Ovary (tissue), 9 donors: ENCODE measurements around the gene CDK16. TPM values are rescaled to one million over a fixed set of nuclear protein-coding genes. Genes with fewer than 3 reads are reported as not detected.

ENCODE experiments used
- DNase-seq, 5 donors: peaks; one replicate each; pipeline ENCODE4 v3.0.0-alpha.2; 2019 to 2020
- H3K27ac ChIP-seq, 2 donors: fragments of 200-600 bp; one replicate each; pipeline versions ENCODE4 v1.5.1 to v1.8.0; 2019 to 2022
- H3K27me3 ChIP-seq: fragments of 200-600 bp; one replicate; pipeline ENCODE4 v1.8.0; 2022
- H3K36me3 ChIP-seq: fragments of 200-600 bp; sonication (generic); one replicate; pipeline ENCODE4 v1.5.1; 2019
- H3K4me1 ChIP-seq: one replicate; pipeline ENCODE4 v1.8.1; 2013; ENCODE audit warnings: mild to moderate bottlenecking, moderate library complexity; ENCODE audit not compliant: insufficient read depth
- H3K4me3 ChIP-seq: fragments of 200-600 bp; sonication (generic); one replicate; pipeline ENCODE4 v1.5.1; 2017
- H3K9me3 ChIP-seq, 2 donors: fragments of 200-600 bp in 1 of 2; sonication (generic) in 1 of 2; one replicate each; pipeline versions ENCODE4 v1.5.1 to v1.8.1; 2013 to 2019; ENCODE audit warnings: mild to moderate bottlenecking in 1 of 2, moderate library complexity in 1 of 2
- CTCF ChIP-seq, 3 donors: fragments of 450-650 bp in 2 of 3; fragments of 200-600 bp in 1 of 3; IDR thresholded peaks; one replicate each; pipeline versions ENCODE4 v1.5.1 to v1.8.0; 2016 to 2022; ENCODE audit warnings: antibody characterized with exemption in 3 of 3, mild to moderate bottlenecking in 1 of 3
- EP300 ChIP-seq: sonication (generic); formaldehyde crosslinking; IDR thresholded peaks from one replicate; pipeline ENCODE4 v1.6.1; 2017; ENCODE audit warnings: antibody characterized with exemption
- POLR2A ChIP-seq: fragments of 450-650 bp; IDR thresholded peaks from one replicate; pipeline ENCODE4 v1.6.1; 2017; ENCODE audit warnings: antibody characterized with exemption, mild to moderate bottlenecking, moderate library complexity
- WGBS, 3 donors: extraction: QIAGEN DNeasy Blood & Tissue Kit in 1 of 3; methylation state at CpG; one replicate each; pipeline versions ENCODE4 v1.1.5 to v1.1.7; 2013 to 2017; 5-methylcytosine and 5-hydroxymethylcytosine counted together
- intact Hi-C, 4 donors: fragments of 100-400 bp; cut with DNase I; formaldehyde crosslinking; loops; one replicate each; pipeline versions ENCODE4 v1.11.0 to v1.15.1; 2022 to 2023
- polyA plus RNA-seq, 2 donors: library from polyadenylated mRNA; stranded (reverse); fragments of 200-250 nt in 1 of 2; fragments of 350-450 nt in 1 of 2; fragmentation: Illumina TruSeq in 1 of 2; extraction: RNeasy Lipid Tissue Mini Kit (QIAGEN cat#74804) in 1 of 2; gene quantifications; one replicate each; pipeline ENCODE4 v1.2.3, GENCODE V29; 2013 to 2014
- total RNA-seq, 7 donors: library from RNA; depleted of rRNA in 2 of 7; stranded (reverse); fragments of >200 nt in 2 of 7; fragmentation: NEBNext Ultra II Directional in 3 of 7; extraction: Animal tissue kit (Norgen Biotek cat#: 25700) in 3 of 7; gene quantifications; one replicate each; pipeline versions ENCODE4 v1.1.0 to v1.2.4, GENCODE V29; 2016 to 2023
- donor health status: DM: no; HTN: no; CAD: no; lungs with moderate emphysema.
- donor health status: DM: no; HTN: no; CAD: no.
- donor health status: Bipolar disorder and iron deficiency.
- donor health status: DM: yes; HTN: yes; CAD: no.
- donor health status: DM: no; HTN: no; CAD: no.
- donor health status: DM: yes; HTN: yes; CAD: no.

Gene CDK16
- total and polyA plus RNA-seq, 9 donors = 40.9 to 99.0 (median 69.8) TPM

- no peak for TF ChIP-seq POLR2A
- no peak for TF ChIP-seq CTCF (IDR thresholded peaks at IDR 0.05)
- no peak for TF ChIP-seq EP300
- no peak overlapping the region for H3K27ac ChIP-seq
- H3K9me3 ChIP-seq = no peaks in the 10 kb centered on the region
- peak in 1 of 5 donors; percentile 1 for DNase-seq
- H3K4me1 ChIP-seq = no peaks in the 10 kb centered on the region
- no peaks in the 10 kb centered on the region for H3K27me3 ChIP-seq
- H3K36me3 ChIP-seq = no peaks in the 10 kb centered on the region
- WGBS, 3 donors = 77 to 83% (median 80%) methylated on average over 2 of the region's 2 CpGs
- no peak overlapping the region for H3K4me3 ChIP-seq
- intact Hi-C loops = no loop called here
Measured at GRCh38 chrX:47171996-47172395, 46.5 kb upstream of the CDK16 start.

DNA sequence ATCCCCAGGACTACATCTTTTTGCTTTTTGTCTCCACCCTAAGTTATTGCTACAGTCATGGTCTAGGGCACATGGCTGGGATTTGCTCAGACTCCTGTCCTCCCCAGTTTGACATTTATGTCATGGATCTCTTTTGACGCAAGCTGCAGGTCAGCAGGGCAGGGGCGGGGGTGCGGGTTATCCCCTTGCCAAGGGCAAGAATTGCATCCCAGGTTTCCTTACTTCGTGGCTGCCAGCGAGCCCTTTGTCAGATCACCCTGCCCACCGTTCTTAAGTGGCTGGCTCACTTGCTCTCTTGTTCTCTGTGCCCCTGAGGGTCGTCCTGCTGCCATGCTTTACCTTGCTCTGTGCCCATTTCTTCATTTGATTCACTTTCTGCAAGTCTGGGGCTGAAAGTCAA lies 45.9 kb upstream of the CDK16 start:
- H3K9me3 ChIP-seq = no peaks in the 10 kb centered on the region
- no peak for TF ChIP-seq POLR2A
- no peak for TF ChIP-seq CTCF (IDR thresholded peaks at IDR 0.05)
- no peak for TF ChIP-seq EP300
- H3K4me1 ChIP-seq = no peaks in the 10 kb centered on the region
- WGBS, 3 donors = 66 to 79% (median 72%) methylated on average over 7 of the region's 7 CpGs
- no peaks in the 10 kb centered on the region for H3K36me3 ChIP-seq
- DNase-seq = no peak
- intact Hi-C loops = no loop called here
- no peak overlapping the region for H3K27ac ChIP-seq
- no peaks in the 10 kb centered on the region for H3K27me3 ChIP-seq
- no peak overlapping the region for H3K4me3 ChIP-seq

GRCh38 chrX:47172971-47173792 lies 45.3 kb upstream of the CDK16 start:
- Histone ChIP-seq H3K4me3 (no peak overlapping the region), H3K27me3 (no peaks in the 10 kb centered on the region), H3K36me3 (no peaks in the 10 kb centered on the region), H3K4me1 (no peaks in the 10 kb centered on the region), H3K9me3 (no peaks in the 10 kb centered on the region), H3K27ac (no peak overlapping the region)
- 60 to 69% (median 60%) methylated on average over 16 to 18 of the region's 18 CpGs for WGBS, 3 donors
- TF ChIP-seq POLR2A (no peak), EP300 (no peak), CTCF (IDR thresholded peaks at IDR 0.05) (no peak)
- peak in 1 of 5 donors; percentile 58 for DNase-seq
- intact Hi-C loops = no loop called here

DNA sequence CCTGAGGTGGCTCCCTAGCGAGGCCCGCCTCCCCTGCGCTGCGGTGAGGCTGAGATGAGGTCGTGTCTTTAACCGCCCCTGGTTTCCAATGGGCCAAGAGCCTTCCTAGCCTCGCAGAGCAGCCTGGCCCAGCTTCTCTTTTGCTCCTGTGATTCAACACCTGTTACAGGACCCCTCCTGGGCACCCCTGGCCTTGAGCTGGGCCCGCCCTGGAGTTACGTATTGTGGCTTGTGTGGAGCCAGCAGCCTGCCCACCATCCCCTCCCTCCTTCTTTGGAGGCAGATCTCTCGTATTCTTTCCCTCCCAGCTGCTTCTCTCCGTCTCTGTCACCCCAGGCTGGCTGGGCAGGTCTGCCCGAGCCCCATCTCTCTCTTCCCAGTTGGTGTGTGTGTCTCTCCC lies 44.1 kb upstream of the CDK16 start:
- Histone ChIP-seq H3K4me3 (no peak overlapping the region), H3K36me3 (no peaks in the 10 kb centered on the region), H3K4me1 (no peaks in the 10 kb centered on the region), H3K27ac (no peak overlapping the region), H3K27me3 (no peaks in the 10 kb centered on the region), H3K9me3 (no peaks in the 10 kb centered on the region)
- intact Hi-C loops = no loop called here
- TF ChIP-seq POLR2A = no peak
- TF ChIP-seq CTCF (IDR thresholded peaks at IDR 0.05) = no peak
- no peak for TF ChIP-seq EP300
- WGBS, 3 donors = 74 to 82% (median 81%) methylated on average over 12 of the region's 12 CpGs
- DNase-seq = peak in 1 of 5 donors; percentile 22
